Upper lobe of left lung (tissue), 6 donors: ENCODE data around the gene USP27X. TPM values are rescaled to one million over a fixed set of nuclear protein-coding genes. Genes with fewer than 3 reads are reported as not detected.
A peak's percentile ranks its signal among the peaks of the same experiment; 100 is the strongest.

Experiments used
- ATAC-seq, 2 donors: fragments of 200-7000 bp; cut with Tn5 transposase; one replicate each; pipeline ENCODE4 v1.9.1; 2022; ENCODE audit warnings: mild to moderate bottlenecking in 2 of 2, moderate library complexity in 2 of 2; ENCODE audit not compliant: low FRiP score in 2 of 2
- DNase-seq, 2 donors: peaks; one replicate each; pipeline ENCODE4 v3.0.0-alpha.2; 2019 to 2020
- H3K27ac ChIP-seq, 4 donors: fragments of 200-600 bp; sonication (generic); one replicate each; pipeline ENCODE4 v1.5.1; 2016 to 2019
- H3K27me3 ChIP-seq, 4 donors: fragments of 200-600 bp; sonication (generic); one replicate each; pipeline ENCODE4 v1.5.1; 2017 to 2019
- H3K36me3 ChIP-seq, 4 donors: fragments of 200-600 bp; sonication (generic); one replicate each; pipeline ENCODE4 v1.5.1; 2016 to 2019
- H3K4me1 ChIP-seq, 4 donors: fragments of 200-600 bp; sonication (generic); one replicate each; pipeline ENCODE4 v1.5.1; 2018 to 2019
- H3K4me3 ChIP-seq, 4 donors: fragments of 200-600 bp; sonication (generic); one replicate each; pipeline ENCODE4 v1.5.1; 2017 to 2019; ENCODE audit warnings: mild to moderate bottlenecking in 2 of 4, moderate library complexity in 1 of 4
- H3K9me3 ChIP-seq, 4 donors: fragments of 200-600 bp; sonication (generic); one replicate each; pipeline ENCODE4 v1.5.1; 2018 to 2019
- EP300 ChIP-seq, 4 donors: sonication (generic); formaldehyde crosslinking; IDR thresholded peaks; one replicate each; pipeline ENCODE4 v1.5.1; 2017; ENCODE audit warnings: antibody characterized with exemption in 4 of 4, control low read depth in 2 of 4
- POLR2A ChIP-seq, 4 donors: fragments of 450-650 bp; IDR thresholded peaks; one replicate each; pipeline ENCODE4 v1.5.1; 2016 to 2017; ENCODE audit warnings: antibody characterized with exemption in 4 of 4, mild to moderate bottlenecking in 2 of 4
- POLR2AphosphoS5 ChIP-seq, 2 donors: sonication (generic); formaldehyde crosslinking; IDR thresholded peaks; one replicate each; pipeline ENCODE4 v1.5.1; 2017; ENCODE audit warnings: antibody characterized with exemption in 2 of 2
- WGBS, 2 donors: methylation state at CpG; one replicate each; pipeline ENCODE4 v1.1.5; 2017 to 2018; 5-methylcytosine and 5-hydroxymethylcytosine counted together
- total RNA-seq, 6 donors: library from RNA; depleted of rRNA in 4 of 6; stranded (reverse); fragments of >200 nt in 4 of 6; gene quantifications; one replicate each; pipeline versions ENCODE4 v1.1.0 to v1.2.1, GENCODE V29; 2016 to 2021
- TF ChIP-seq, protein P1 (sequence below), 6 experiments: fragments of 450-650 bp in 4 of 6; fragments of 200-600 bp in 2 of 6; sonication (generic) in 2 of 6; IDR thresholded peaks; one replicate each; pipeline ENCODE4 v1.5.1; 2016 to 2019; ENCODE audit warnings: antibody characterized with exemption in 6 of 6
- donor health status: DM: no; HTN: no; CAD: no; lungs with moderate emphysema.
- donor health status: DM: no; HTN: yes; CAD: no; lungs with severe emphysema.

USP27X gene
- total RNA-seq, 6 donors from 2014 or later, result 1.0 to 5.9 (median 3.9) TPM

DNA sequence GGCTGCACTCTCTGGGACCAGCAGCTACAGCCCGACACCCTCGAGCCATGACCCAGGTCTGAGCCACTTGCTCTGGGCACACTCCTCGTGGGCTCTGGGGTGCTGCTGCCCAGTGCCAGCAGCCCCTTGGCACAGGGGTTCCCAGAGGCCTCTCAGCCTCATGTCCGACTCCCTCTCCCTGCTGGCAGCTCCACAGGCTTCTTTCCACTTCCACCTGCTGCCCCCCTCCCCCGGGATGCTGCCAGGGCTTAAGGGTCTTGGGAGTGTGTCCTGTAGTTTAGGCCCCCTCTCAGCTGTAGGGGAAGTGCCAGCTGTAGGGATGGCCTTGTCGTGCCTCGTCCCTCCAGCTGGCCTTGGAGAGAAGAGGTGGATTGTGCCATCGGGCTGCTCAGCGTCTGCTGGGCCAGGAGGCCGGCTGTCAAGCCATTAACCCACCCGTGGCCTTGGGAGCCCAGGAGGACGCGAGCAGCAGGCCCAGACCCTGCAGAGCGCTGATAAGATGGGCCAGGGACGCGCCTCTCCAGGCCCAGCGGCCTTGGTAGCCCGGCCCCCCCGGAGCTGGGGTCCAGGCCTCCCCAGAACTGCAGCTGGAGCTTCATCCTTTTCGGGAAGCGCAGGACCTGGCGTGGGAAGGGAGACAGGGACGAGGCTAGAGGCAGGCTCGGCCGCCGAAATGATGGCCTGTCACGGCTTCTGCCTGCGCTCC is 1.0 kb upstream of the USP27X start:
- WGBS, 2 donors, result 63% methylated on average over 28 of the region's 28 CpGs; no CpG with 5 or more reads in 1 of the 2 donors
- ATAC-seq, result peak in 1 of 2 donors; percentile 38
- Histone ChIP-seq H3K36me3 (no peaks in the 10 kb centered on the region), H3K4me1 (peaks cover 7 to 26% (median 11%) of the 10 kb centered on the region in 4 donors), H3K27ac (peak overlapping the region; percentile 82 to 87 (median 84)), H3K9me3 (no peaks in the 10 kb centered on the region), H3K4me3 (peak overlapping the region in 3 of 4 donors; percentile 65 to 76 (median 68)), H3K27me3 (no peaks in the 10 kb centered on the region)
- TF ChIP-seq, protein P1, sequence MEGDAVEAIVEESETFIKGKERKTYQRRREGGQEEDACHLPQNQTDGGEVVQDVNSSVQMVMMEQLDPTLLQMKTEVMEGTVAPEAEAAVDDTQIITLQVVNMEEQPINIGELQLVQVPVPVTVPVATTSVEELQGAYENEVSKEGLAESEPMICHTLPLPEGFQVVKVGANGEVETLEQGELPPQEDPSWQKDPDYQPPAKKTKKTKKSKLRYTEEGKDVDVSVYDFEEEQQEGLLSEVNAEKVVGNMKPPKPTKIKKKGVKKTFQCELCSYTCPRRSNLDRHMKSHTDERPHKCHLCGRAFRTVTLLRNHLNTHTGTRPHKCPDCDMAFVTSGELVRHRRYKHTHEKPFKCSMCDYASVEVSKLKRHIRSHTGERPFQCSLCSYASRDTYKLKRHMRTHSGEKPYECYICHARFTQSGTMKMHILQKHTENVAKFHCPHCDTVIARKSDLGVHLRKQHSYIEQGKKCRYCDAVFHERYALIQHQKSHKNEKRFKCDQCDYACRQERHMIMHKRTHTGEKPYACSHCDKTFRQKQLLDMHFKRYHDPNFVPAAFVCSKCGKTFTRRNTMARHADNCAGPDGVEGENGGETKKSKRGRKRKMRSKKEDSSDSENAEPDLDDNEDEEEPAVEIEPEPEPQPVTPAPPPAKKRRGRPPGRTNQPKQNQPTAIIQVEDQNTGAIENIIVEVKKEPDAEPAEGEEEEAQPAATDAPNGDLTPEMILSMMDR (IDR thresholded peaks at IDR 0.05), result no peak
- no peak for TF ChIP-seq POLR2AphosphoS5 (IDR thresholded peaks at IDR 0.05)
- TF ChIP-seq EP300 (IDR thresholded peaks at IDR 0.05), result no peak
- no peak for TF ChIP-seq POLR2A (IDR thresholded peaks at IDR 0.05)
- DNase-seq, result no peak

DNA sequence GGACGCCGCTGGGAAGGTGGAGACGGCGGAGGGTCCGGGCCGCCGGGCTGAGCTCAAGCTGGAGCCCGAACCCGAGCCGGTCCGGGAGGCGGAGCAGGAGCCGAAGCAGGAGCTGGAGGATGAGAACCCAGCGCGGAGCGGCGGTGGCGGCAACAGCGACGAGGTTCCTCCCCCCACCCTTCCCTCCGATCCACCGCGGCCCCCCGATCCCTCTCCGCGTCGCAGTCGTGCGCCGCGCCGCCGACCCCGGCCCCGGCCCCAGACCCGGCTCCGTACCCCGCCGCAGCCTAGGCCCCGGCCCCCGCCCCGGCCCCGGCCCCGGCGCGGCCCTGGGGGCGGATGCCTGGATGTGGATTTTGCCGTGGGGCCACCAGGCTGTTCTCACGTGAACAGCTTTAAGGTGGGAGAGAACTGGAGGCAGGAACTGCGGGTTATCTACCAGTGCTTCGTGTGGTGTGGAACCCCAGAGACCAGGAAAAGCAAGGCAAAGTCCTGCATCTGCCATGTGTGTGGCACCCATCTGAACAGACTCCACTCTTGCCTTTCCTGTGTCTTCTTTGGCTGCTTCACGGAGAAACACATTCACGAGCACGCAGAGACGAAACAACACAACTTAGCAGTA is 483 bp downstream of the USP27X start:
- H3K27me3 ChIP-seq, result no peaks in the 10 kb centered on the region
- peak overlapping the region; percentile 82 to 87 (median 84) for H3K27ac ChIP-seq
- DNase-seq (no peak), ATAC-seq (peak in 1 of 2 donors; percentile 41)
- H3K4me1 ChIP-seq, result peaks cover 7 to 26% (median 11%) of the 10 kb centered on the region in 4 donors
- no peaks in the 10 kb centered on the region for H3K9me3 ChIP-seq
- peak overlapping the region; percentile 11 to 76 (median 66) for H3K4me3 ChIP-seq
- TF ChIP-seq POLR2A (IDR thresholded peaks at IDR 0.05), result no peak
- TF ChIP-seq POLR2AphosphoS5 (IDR thresholded peaks at IDR 0.05), result no peak
- TF ChIP-seq EP300 (IDR thresholded peaks at IDR 0.05), result no peak
- TF ChIP-seq, protein P1 (IDR thresholded peaks at IDR 0.05), result no peak
- no peaks in the 10 kb centered on the region for H3K36me3 ChIP-seq
- 53 to 60% methylated on average over 4 to 53 of the region's 55 CpGs for WGBS, 2 donors

DNA sequence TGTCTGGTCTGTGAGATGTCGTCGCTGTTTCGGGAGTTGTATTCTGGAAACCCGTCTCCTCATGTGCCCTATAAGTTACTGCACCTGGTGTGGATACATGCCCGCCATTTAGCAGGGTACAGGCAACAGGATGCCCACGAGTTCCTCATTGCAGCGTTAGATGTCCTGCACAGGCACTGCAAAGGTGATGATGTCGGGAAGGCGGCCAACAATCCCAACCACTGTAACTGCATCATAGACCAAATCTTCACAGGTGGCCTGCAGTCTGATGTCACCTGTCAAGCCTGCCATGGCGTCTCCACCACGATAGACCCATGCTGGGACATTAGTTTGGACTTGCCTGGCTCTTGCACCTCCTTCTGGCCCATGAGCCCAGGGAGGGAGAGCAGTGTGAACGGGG is 1.4 kb downstream of the USP27X start:
- H3K36me3 ChIP-seq, result no peaks in the 10 kb centered on the region
- DNase-seq (no peak), ATAC-seq (no peak)
- TF ChIP-seq POLR2A (IDR thresholded peaks at IDR 0.05) (no peak), EP300 (IDR thresholded peaks at IDR 0.05) (no peak), POLR2AphosphoS5 (IDR thresholded peaks at IDR 0.05) (no peak)
- TF ChIP-seq, protein P1 (IDR thresholded peaks at IDR 0.05), result no peak
- peaks cover 7 to 26% (median 11%) of the 10 kb centered on the region in 4 donors for H3K4me1 ChIP-seq
- H3K27ac ChIP-seq, result no peak overlapping the region
- no peaks in the 10 kb centered on the region for H3K9me3 ChIP-seq
- no peaks in the 10 kb centered on the region for H3K27me3 ChIP-seq
- 90% methylated on average over 11 of the region's 12 CpGs; no CpG with 5 or more reads in 1 of the 2 donors for WGBS, 2 donors
- H3K4me3 ChIP-seq, result no peak overlapping the region

DNA sequence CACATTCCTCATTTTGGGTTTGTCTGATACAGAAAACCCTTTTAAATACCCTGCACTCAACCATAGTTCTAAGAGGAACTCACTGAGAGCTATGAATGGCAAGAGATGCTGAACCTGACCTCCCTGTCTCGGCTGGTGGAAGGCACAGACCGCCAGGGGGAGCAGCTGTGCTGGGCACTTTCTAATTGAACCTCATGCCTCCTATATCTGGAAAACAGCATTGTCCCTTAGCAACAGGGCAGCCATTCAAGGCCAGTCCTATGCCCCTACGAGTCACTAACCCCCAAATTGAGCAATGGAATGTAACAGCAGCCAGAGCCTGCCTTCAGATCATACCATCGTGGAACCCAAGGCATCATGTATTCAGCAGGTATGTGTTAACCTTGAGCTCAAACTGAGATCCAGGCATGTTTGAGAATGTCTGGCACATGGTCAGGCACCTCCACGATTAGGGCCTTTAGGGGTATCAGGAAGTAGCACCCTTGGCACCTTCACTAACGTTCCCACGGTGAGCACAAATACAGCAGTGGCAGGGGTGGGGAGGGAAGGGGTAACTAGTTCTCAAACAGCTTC is 5.1 kb downstream of the USP27X start:
- Histone ChIP-seq H3K9me3 (no peaks in the 10 kb centered on the region), H3K27me3 (no peaks in the 10 kb centered on the region), H3K27ac (no peak overlapping the region), H3K36me3 (no peaks in the 10 kb centered on the region), H3K4me1 (peaks cover 0 to 9% (median 3%) of the 10 kb centered on the region in 4 donors), H3K4me3 (no peak overlapping the region)
- WGBS, 2 donors, result 38% methylated on average over 7 of the region's 7 CpGs; no CpG with 5 or more reads in 1 of the 2 donors
- DNase-seq (peak; percentile 34 to 64), ATAC-seq (peak; percentile 73)
- TF ChIP-seq POLR2AphosphoS5 (IDR thresholded peaks at IDR 0.05) (no peak), EP300 (IDR thresholded peaks at IDR 0.05) (no peak), POLR2A (IDR thresholded peaks at IDR 0.05) (no peak)
- TF ChIP-seq, protein P1 (IDR thresholded peaks at IDR 0.05), result peak; percentile 30 to 72 (median 60)
